BJ (cell line): ENCODE data around the gene RRAS2. TPM values are rescaled to one million over a fixed set of nuclear protein-coding genes. Genes with fewer than 3 reads are reported as not detected.

Source experiments
- CTCF ChIA-PET: fragments of 350-600 bp; formaldehyde crosslinking; extraction: SDS; loops from one replicate; lab custom pipeline; 2021; ENCODE audit warnings: antibody characterized with exemption, inconsistent platforms; lab: Yijun Ruan, JAX
- POLR2A ChIA-PET: fragments of 300-600 bp; sonication (Branson Sonifier 250); formaldehyde crosslinking; extraction: SDS; loops from one replicate; lab custom pipeline; 2021; ENCODE audit warnings: antibody characterized with exemption; lab: Charles Lee
- DNase-seq: peaks from one replicate; pipeline ENCODE4 v3.0.0-alpha.2; 2011; ENCODE audit warnings: low read depth
- H3K27me3 ChIP-seq: 2 replicates; pipeline ENCODE4 v1.6.0; 2011; ENCODE audit warnings: low read length; ENCODE audit not compliant: control insufficient read depth, insufficient read depth
- H3K36me3 ChIP-seq: 2 replicates; pipeline ENCODE4 v1.5.1; 2011; ENCODE audit warnings: low read length; ENCODE audit not compliant: control insufficient read depth, insufficient read depth
- H3K4me3 ChIP-seq: 2 replicates; pipeline ENCODE4 v1.5.1; 2011; ENCODE audit warnings: low read depth, mild to moderate bottlenecking, control low read depth, low read length
- CTCF ChIP-seq: IDR thresholded peaks from 2 replicates; pipeline ENCODE4 v1.5.1; 2011; ENCODE audit warnings: low read depth, mild to moderate bottlenecking, control low read depth, inconsistent platforms, low read length, moderate library complexity; ENCODE audit not compliant: insufficient read depth
- polyA plus RNA-seq: library from polyadenylated mRNA; depleted of rRNA; stranded (reverse); fragments of >200 nt; gene quantifications from 2 replicates; pipeline ENCODE4 v1.2.3, GENCODE V29; 2011

RRAS2 gene
- polyA plus RNA-seq, 1 experiment, result 29.1 TPM

GRCh38 chr11:14251754-14252153 is 107.2 kb downstream of the RRAS2 start:
- Histone ChIP-seq H3K27me3 (peaks cover 12% of the 10 kb centered on the region), H3K36me3 (no peaks in the 10 kb centered on the region), H3K4me3 (no peak overlapping the region)
- ChIA-PET CTCF (interaction anchor here (1.5 to 3.4 kb wide), 5 partner anchors 10 to 480 kb away, joined by 3 to 24 read pairs (median 6); no protein-coding TSS in a partner anchor), POLR2A (no interaction called here)
- TF ChIP-seq CTCF, result no peak
- no peak for DNase-seq

- TF ChIP-seq CTCF, result peak; percentile 82
- H3K4me3 ChIP-seq, result no peak overlapping the region
- ChIA-PET POLR2A (no interaction called here), CTCF (interaction anchor here (0.6 to 2.9 kb wide), 14 partner anchors 10 to 530 kb away, joined by 3 to 24 read pairs (median 4); no protein-coding TSS in a partner anchor)
- peaks cover 13% of the 10 kb centered on the region for H3K27me3 ChIP-seq
- H3K36me3 ChIP-seq, result no peaks in the 10 kb centered on the region
- DNase-seq, result no peak
Observed at GRCh38 chr11:14249121-14249963, 109.6 kb downstream of the RRAS2 start.

- H3K27me3 ChIP-seq, result peaks cover 13% of the 10 kb centered on the region
- ChIA-PET POLR2A (no interaction called here), CTCF (interaction anchor here (2.2 kb wide), 1 partner anchor 293 kb away, joined by 15 read pairs; no protein-coding TSS in a partner anchor)
- H3K4me3 ChIP-seq, result no peak overlapping the region
- H3K36me3 ChIP-seq, result no peaks in the 10 kb centered on the region
- no peak for DNase-seq
- TF ChIP-seq CTCF, result no peak
Observed at GRCh38 chr11:14248580-14248981, 110.4 kb downstream of the RRAS2 start.

GRCh38 chr11:14245444-14245843 is 113.5 kb downstream of the RRAS2 start:
- peaks cover 10% of the 10 kb centered on the region for H3K27me3 ChIP-seq
- no peak overlapping the region for H3K4me3 ChIP-seq
- CTCF ChIA-PET, result interaction anchor here (0.9 to 1.6 kb wide), 3 partner anchors 28 to 472 kb away, joined by 3 to 7 read pairs (median 4); no protein-coding TSS in a partner anchor
- no peak for DNase-seq
- POLR2A ChIA-PET, result no interaction called here
- H3K36me3 ChIP-seq, result no peaks in the 10 kb centered on the region
- no peak for TF ChIP-seq CTCF

- H3K36me3 ChIP-seq, result no peaks in the 10 kb centered on the region
- H3K4me3 ChIP-seq, result no peak overlapping the region
- POLR2A ChIA-PET, result no interaction called here
- DNase-seq, result no peak
- no peak for TF ChIP-seq CTCF
- CTCF ChIA-PET, result interaction anchor here (1.4 to 1.6 kb wide), 2 partner anchors 288 to 472 kb away, joined by 4 to 7 read pairs; no protein-coding TSS in a partner anchor
- H3K27me3 ChIP-seq, result peaks cover 10% of the 10 kb centered on the region
Observed at GRCh38 chr11:14244926-14245325, 114.1 kb downstream of the RRAS2 start.
